HG03103 (cell line): ENCODE results near the gene ADAR.
A peak's percentile ranks its signal among the peaks of the same experiment; 100 is the strongest.

Experiments used
- ATAC-seq: cut with Tn5 transposase; IDR thresholded peaks from one replicate; pipeline ENCODE4 v1.9.1; 2021; ENCODE audit warnings: low read depth; ENCODE audit not compliant: unreplicated experiment

ADAR gene

GRCh38 chr1:154559466-154560044 lies 48.4 kb downstream of the ADAR start:
- no peak for ATAC-seq

- peak; percentile 81 for ATAC-seq
These were observed 49.1 kb downstream of the ADAR start for GRCh38 chr1:154558720-154559465.

GRCh38 chr1:154557939-154558719 lies 49.9 kb downstream of the ADAR start, which contains the start of gene UBE2Q1:
Gene UBE2Q1, minus strand, starts transcription at chr1:154558662. Its CDS starts 109 bp downstream, at chr1:154558553.
- no peak for ATAC-seq

GRCh38 chr1:154557248-154557938 lies 50.6 kb downstream of the ADAR start:
- no peak for ATAC-seq

- no peak for ATAC-seq
These were observed 51.6 kb downstream of the ADAR start for GRCh38 chr1:154556422-154556821.

GRCh38 chr1:154553056-154554030 lies 54.6 kb downstream of the ADAR start:
- no peak for ATAC-seq

- no peak for ATAC-seq
These were observed 56.0 kb downstream of the ADAR start for GRCh38 chr1:154552036-154552435.

GRCh38 chr1:154551474-154551873 lies 56.5 kb downstream of the ADAR start:
- ATAC-seq = no peak

- no peak for ATAC-seq
These were observed 57.3 kb downstream of the ADAR start for GRCh38 chr1:154550657-154551056.

- ATAC-seq = no peak
These were observed 57.9 kb downstream of the ADAR start for GRCh38 chr1:154550070-154550469.

- no peak for ATAC-seq
These were observed 58.7 kb downstream of the ADAR start for GRCh38 chr1:154549202-154549770.

- ATAC-seq = no peak
These were observed 60.0 kb downstream of the ADAR start for GRCh38 chr1:154548028-154548427.

- no peak for ATAC-seq
These were observed 60.8 kb downstream of the ADAR start for GRCh38 chr1:154547105-154547732.

GRCh38 chr1:154546264-154547063 lies 61.5 kb downstream of the ADAR start:
- no peak for ATAC-seq

- no peak for ATAC-seq
These were observed 66.8 kb downstream of the ADAR start for GRCh38 chr1:154541231-154541630.

GRCh38 chr1:154539486-154540483 lies 68.2 kb downstream of the ADAR start:
- ATAC-seq = no peak

GRCh38 chr1:154536570-154536969 lies 71.4 kb downstream of the ADAR start:
- no peak for ATAC-seq
